ENCODE results near the gene NUP188. TPM values are rescaled to one million over a fixed set of nuclear protein-coding genes. Genes with fewer than 3 reads are reported as not detected.
A peak's percentile ranks its signal among the peaks of the same experiment; 100 is the strongest.

NUP188 gene
- total RNA-seq, 3 donors from 2014 or later (not counting 1 experiment from before 2014, with no cell fraction given): 53.9 to 66.4 (median 58.3) TPM

- H3K4me1 Mint-ChIP-seq: peaks cover 26 to 76% of the 10 kb centered on the region in 2 donors
Observed at GRCh38 chr9:128905964-128906363, 41.5 kb upstream of the NUP188 start.

GRCh38 chr9:128906741-128907140 lies 40.8 kb upstream of the NUP188 start:
- no peaks in the 10 kb centered on the region for H3K27me3 Mint-ChIP-seq (ENCODE audit: low read depth in 2 of 2)
- H3K9me3 Mint-ChIP-seq: no peaks in the 10 kb centered on the region
- peaks cover 44% of the 10 kb centered on the region for H3K36me3 ChIP-seq (ENCODE audit: control insufficient read depth, insufficient read depth, low read length)
- H3K27ac Mint-ChIP-seq: peak overlapping the region; percentile 69 to 87
- 76% methylated on average over 2 of the region's 2 CpGs for WGBS (ENCODE audit: insufficient coverage)
- peak overlapping the region; percentile 26 for H3K4me3 Mint-ChIP-seq
- H3K4me1 Mint-ChIP-seq: peaks cover 26 to 84% of the 10 kb centered on the region in 2 donors
- intact Hi-C loops (cut with micrococcal nuclease): no loop called here
- ATAC-seq: no peak
- H3K4me1 ChIP-seq (ENCODE audit: control insufficient read depth, insufficient read depth, low read length): peaks cover 62% of the 10 kb centered on the region
- no peaks in the 10 kb centered on the region for H3K36me3 Mint-ChIP-seq
- no peak for DNase-seq
- H3K27ac ChIP-seq (ENCODE audit: low read length): no peak overlapping the region
- H3K4me3 ChIP-seq (ENCODE audit: low read length): no peak overlapping the region
- no peaks in the 10 kb centered on the region for H3K9me3 ChIP-seq (ENCODE audit: control insufficient read depth, insufficient read depth, low read length)
- TF ChIP-seq CTCF (IDR thresholded peaks at IDR 0.05): no peak
- no peaks in the 10 kb centered on the region for H3K27me3 ChIP-seq (ENCODE audit: control insufficient read depth, insufficient read depth, low read length)

More at GRCh38 chr9:128905964-128906363, 41.5 kb upstream of the NUP188 start:
- TF ChIP-seq CTCF (IDR thresholded peaks at IDR 0.05): no peak
- Mint-ChIP-seq H3K27me3 (ENCODE audit: low read depth in 2 of 2) (no peaks in the 10 kb centered on the region), H3K27ac (peak overlapping the region; percentile 67 to 87), H3K9me3 (no peaks in the 10 kb centered on the region), H3K36me3 (no peaks in the 10 kb centered on the region), H3K4me3 (no peak overlapping the region)
- 98% methylated on average over 4 of the region's 7 CpGs for WGBS (ENCODE audit: insufficient coverage)
- Histone ChIP-seq H3K36me3 (ENCODE audit: control insufficient read depth, insufficient read depth, low read length) (peaks cover 37% of the 10 kb centered on the region), H3K9me3 (ENCODE audit: control insufficient read depth, insufficient read depth, low read length) (no peaks in the 10 kb centered on the region), H3K4me1 (ENCODE audit: control insufficient read depth, insufficient read depth, low read length) (peaks cover 62% of the 10 kb centered on the region), H3K27me3 (ENCODE audit: control insufficient read depth, insufficient read depth, low read length) (no peaks in the 10 kb centered on the region), H3K27ac (ENCODE audit: low read length) (peak overlapping the region; percentile 4), H3K4me3 (ENCODE audit: low read length) (no peak overlapping the region)
- ATAC-seq: no peak
- no peak for DNase-seq
- intact Hi-C loops (cut with micrococcal nuclease): no loop called here

- ATAC-seq (no peak), DNase-seq (no peak)
- no peaks in the 10 kb centered on the region for H3K27me3 ChIP-seq (ENCODE audit: control insufficient read depth, insufficient read depth, low read length)
- H3K4me3 ChIP-seq (ENCODE audit: low read length): no peak overlapping the region
- no peaks in the 10 kb centered on the region for H3K9me3 ChIP-seq (ENCODE audit: control insufficient read depth, insufficient read depth, low read length)
- Mint-ChIP-seq H3K4me3 (no peak overlapping the region), H3K27me3 (ENCODE audit: low read depth in 2 of 2) (no peaks in the 10 kb centered on the region), H3K4me1 (peaks cover 26 to 84% of the 10 kb centered on the region in 2 donors), H3K27ac (peak overlapping the region; percentile 80 to 91), H3K36me3 (no peaks in the 10 kb centered on the region), H3K9me3 (no peaks in the 10 kb centered on the region)
- TF ChIP-seq CTCF (IDR thresholded peaks at IDR 0.05): no peak
- 96% methylated on average over 24 of the region's 24 CpGs for WGBS (ENCODE audit: insufficient coverage)
- peaks cover 53% of the 10 kb centered on the region for H3K36me3 ChIP-seq (ENCODE audit: control insufficient read depth, insufficient read depth, low read length)
- H3K4me1 ChIP-seq (ENCODE audit: control insufficient read depth, insufficient read depth, low read length): peaks cover 60% of the 10 kb centered on the region
- intact Hi-C loops (cut with micrococcal nuclease): no loop called here
- H3K27ac ChIP-seq (ENCODE audit: low read length): no peak overlapping the region
Observed at GRCh38 chr9:128908372-128908771, 39.1 kb upstream of the NUP188 start.

GRCh38 chr9:128909859-128910258 lies 37.6 kb upstream of the NUP188 start:
- Histone ChIP-seq H3K36me3 (ENCODE audit: control insufficient read depth, insufficient read depth, low read length) (peaks cover 57% of the 10 kb centered on the region), H3K4me1 (ENCODE audit: control insufficient read depth, insufficient read depth, low read length) (peaks cover 55% of the 10 kb centered on the region), H3K27ac (ENCODE audit: low read length) (no peak overlapping the region), H3K9me3 (ENCODE audit: control insufficient read depth, insufficient read depth, low read length) (no peaks in the 10 kb centered on the region), H3K27me3 (ENCODE audit: control insufficient read depth, insufficient read depth, low read length) (no peaks in the 10 kb centered on the region), H3K4me3 (ENCODE audit: low read length) (no peak overlapping the region)
- TF ChIP-seq CTCF (IDR thresholded peaks at IDR 0.05): no peak
- Mint-ChIP-seq H3K27ac (peak overlapping the region; percentile 29 to 91), H3K27me3 (ENCODE audit: low read depth in 2 of 2) (no peaks in the 10 kb centered on the region), H3K9me3 (no peaks in the 10 kb centered on the region), H3K4me1 (peaks cover 26 to 83% of the 10 kb centered on the region in 2 donors), H3K36me3 (no peaks in the 10 kb centered on the region), H3K4me3 (no peak overlapping the region)
- ATAC-seq (no peak), DNase-seq (no peak)
- intact Hi-C loops (cut with micrococcal nuclease): no loop called here
- 49% methylated on average over 4 of the region's 4 CpGs for WGBS (ENCODE audit: insufficient coverage)

Measured in natural killer cell (primary cell).